HG03039 (cell line): ENCODE data around the gene SYNPO.

Experiments
- ATAC-seq: cut with Tn5 transposase; IDR thresholded peaks from one replicate; pipeline ENCODE4 v1.9.1; 2021; ENCODE audit warnings: mild to moderate bottlenecking, moderate library complexity; ENCODE audit not compliant: unreplicated experiment

SYNPO gene

DNA sequence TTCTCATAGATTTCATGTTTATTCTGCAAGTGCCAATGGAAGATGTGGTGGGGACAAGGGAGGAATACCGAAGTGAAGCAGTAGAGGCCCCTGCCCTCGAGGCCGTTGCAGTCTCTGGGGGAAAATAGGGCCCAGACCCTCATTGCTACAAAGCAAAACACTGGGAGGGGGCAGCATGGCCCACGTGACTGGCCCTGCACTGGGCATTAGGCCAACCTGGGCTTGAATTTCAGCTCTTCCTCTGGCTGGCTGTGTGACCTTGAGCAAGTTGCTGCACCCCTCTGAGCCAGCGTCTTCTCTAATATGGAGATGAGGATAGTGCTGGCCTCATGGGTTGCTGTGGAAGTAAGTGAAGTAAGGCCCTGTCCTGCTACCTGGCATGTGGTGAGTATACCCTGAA lies 709 bp upstream of the SYNPO start:
- ATAC-seq: no peak

DNA sequence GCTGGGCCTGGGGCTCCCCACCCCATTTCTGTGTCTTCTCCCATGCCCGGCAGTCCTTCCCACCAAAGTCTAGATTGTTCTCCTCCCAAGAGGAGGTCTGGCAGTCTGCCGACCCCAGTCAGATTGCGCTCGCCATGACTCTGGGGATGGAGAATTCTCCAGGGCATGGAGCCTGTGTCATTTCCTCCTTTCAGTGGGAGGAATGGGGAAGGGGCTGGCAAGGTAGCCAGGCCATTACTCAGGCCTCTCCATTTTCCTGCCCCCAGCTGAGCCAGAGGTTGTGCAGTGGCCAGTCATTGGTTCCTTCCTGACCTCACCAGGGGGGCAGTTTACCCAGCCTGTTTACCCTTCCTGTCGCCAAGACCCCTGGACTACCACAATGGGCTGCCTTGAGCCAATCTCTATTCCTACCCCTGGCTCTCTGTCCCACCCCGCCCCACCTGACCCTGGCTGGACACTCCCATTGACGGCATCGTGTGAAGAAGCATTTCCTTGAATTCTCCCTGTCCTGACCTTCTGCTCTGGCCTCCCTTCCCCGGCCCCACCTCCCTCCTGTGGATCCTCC lies 628 bp downstream of the SYNPO start:
- no peak for ATAC-seq

DNA sequence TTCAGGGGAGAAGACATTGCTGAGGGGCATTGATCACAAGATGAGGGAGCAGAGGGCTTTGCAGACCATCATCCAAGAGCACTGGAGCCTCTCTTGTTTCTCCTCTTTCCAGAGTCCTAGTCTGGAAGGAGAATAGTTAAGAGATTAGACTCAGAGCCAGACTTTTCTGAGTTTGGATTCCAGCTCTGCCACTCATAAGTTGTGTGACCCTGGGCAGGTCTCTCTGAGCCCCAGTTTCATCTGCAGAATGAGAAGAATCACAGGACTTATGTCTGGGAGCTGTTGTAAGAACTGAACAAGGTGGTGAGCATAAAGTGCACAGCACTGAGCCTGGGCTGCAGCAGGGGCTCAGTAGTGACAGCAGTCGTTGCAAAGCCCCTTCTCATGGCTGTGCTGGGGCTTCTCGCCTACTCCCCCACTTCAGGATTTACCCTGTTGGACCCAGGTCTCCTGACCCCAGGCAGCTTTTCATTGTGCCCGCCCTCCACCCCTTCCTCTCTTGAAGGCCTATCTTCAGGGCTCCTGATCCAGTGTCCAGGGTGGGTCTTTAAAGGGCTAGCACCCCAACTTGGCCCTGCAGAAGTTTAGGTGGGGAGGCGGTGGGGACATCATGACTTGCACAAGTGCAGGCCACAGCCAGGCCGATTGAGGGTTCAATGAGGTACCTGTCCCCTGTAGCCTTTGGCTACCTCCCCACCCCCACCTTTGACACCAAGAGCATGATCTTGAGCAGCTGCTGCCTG lies 1.5 kb downstream of the SYNPO start:
- ATAC-seq: no peak

DNA sequence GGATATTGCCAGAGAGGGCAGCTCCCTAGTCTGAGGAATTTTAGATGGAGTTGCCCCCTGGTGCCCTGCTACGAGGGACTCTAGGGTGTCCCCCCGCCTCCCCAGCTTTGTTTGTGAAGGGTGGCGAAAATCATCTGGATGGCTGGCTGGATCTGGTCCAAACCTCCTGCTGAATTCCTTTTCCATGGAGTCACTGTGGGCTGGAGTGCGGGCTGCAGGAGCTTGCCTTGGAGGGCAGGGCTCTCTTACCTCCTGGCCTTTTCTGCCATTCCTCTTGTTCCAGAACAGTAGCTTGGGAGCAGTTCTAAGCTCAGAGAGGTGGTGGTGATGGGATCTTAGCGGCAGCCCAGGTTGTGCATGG lies 2.1 kb downstream of the SYNPO start:
- no peak for ATAC-seq

DNA sequence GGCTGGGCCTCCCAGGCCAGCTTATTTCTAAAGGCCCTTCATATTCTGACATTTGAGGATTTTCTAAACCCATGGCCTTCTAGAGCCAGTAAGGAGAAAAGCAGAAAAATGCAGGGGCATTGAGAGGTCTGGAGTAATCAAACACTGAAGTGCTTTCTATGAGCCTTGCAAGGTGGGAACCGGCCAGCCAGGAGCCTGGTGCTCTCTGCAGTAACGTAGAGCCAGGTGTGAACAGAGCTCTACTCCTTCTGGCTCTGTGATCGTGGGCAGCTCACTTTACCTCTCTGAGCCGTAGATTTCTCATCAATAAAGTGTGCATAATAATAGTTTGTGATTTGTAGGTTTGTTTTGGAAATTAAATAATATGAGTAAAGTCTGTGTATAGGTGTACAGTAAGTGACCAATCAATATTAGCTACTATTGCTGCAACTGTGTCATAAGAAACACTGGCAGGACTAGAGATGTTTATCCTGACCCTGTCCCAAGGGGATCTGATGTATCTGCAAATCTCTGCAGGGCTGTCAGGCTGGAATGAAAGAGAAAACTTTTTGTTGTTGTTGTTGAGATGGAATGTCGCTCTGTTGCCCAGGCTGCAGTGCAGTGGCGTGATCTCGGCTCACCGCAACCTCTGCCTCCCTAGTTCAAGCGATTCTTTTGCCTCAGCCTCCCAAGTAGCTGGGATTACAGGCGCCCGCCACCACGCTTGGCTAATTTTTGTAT lies 2.7 kb downstream of the SYNPO start:
- ATAC-seq: no peak

DNA sequence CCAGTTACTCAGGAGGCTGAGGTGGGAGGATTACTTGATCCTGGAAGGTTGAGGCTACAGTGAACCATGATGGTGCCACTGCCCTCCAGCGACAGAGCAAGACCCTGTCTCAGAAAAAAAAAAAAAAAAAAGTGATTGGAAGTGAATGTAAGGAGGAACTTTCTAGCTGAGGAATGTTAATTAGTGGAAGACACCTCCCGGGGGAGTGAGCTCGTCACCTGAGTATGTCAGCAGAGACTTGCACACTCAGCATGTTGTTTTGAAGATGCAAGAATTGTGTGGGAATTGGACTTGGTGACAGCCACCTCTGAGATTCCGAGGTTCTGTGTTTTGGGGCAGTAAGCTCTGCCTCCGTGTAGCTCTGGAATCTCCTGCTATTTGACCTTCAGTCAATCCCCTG lies 3.6 kb downstream of the SYNPO start:
- no peak for ATAC-seq

DNA sequence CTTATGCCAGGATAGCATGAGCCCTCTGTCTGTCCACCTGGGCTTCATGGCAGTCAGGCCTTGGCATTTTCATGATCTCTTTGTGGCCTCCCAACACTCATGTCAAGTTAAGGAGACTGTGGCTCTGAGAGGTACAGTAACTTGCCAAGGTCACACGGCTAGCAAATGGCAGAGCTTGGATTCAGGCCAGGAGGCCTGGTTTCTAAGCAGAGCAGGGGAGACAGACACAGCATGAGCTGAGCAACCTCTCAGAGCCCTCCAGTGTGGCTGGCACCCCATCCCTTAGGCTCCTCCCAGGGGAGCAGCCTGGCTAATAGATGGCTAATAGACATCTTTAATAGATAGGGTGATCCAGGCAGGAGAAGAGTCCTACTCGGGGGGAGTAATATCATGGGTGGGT lies 4.1 kb downstream of the SYNPO start:
- ATAC-seq: no peak

DNA sequence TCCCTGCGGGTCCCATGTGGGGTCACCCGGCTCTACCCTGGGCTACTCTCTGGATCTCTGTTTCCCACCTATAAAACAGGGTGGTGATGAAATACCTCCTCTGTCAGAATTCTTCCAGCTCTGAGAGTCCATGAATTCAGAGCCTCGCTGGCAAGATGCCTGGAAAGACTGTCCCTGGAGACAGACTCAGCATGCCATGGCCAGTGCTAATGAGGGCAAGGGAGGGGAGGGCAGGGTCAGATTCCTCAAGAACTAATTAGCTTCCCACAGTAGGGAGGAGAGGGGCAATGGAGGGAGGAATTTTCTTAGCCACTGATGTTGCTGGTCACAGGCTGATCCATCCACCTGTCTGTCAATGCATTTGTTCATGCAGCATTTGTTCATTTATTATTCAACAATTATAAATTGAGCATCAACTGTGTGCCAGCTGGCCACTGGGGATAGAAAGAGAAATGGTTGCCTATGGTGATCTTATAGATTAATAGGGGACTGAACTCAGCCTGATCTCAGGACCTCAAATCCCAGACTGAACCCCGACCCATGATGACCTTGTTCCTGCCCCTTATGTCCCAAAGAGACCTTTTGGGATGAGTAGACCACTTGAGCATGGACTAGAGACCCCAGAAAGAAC lies 4.7 kb downstream of the SYNPO start:
- no peak for ATAC-seq

DNA sequence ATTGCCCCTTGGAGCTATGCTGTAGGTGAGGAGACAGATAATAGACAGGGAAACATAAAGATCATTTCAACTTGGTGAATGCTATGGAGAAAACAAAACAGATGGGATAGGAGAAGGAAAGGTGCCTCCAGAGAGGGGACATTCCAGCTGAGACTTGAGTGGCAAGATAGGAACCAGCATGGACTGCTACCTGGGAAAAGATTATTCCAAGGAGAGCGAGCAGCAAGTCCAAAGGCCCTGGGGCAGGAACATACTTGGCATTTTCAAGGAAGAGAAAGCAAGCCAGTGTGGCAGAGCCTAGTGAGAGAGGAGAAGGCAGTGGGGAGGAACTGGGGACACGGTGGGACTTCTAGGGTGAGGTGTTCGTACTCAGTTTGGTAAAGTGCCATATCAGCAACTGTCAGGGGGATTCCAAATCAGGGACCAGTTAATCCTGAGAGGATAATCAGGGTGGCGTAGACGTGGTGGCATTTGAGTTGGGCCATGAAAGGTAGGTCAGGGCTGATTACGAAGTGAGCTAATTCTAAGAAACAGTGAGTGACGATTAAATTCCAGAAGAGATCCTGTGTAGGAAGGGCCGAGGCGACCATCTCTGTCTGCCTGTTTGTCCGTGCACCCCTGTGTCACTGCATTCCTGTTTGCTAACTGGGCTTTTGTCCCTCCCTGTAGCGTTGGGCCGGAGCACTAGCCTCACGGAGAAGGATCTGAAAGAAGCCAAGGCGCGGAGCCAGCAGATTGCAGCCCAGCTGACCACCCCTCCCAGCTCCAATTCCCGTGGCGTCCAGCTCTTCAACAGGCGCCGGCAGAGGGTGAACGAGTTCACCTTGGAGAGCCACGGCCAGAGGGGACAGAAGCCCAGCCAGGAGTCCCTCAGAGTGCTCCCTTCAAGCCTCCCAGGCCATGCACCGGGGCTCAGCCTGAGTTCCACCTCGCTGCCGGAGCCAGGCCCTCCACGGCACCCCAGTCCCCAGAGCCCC lies 7.1 kb downstream of the SYNPO start:
- ATAC-seq: no peak

DNA sequence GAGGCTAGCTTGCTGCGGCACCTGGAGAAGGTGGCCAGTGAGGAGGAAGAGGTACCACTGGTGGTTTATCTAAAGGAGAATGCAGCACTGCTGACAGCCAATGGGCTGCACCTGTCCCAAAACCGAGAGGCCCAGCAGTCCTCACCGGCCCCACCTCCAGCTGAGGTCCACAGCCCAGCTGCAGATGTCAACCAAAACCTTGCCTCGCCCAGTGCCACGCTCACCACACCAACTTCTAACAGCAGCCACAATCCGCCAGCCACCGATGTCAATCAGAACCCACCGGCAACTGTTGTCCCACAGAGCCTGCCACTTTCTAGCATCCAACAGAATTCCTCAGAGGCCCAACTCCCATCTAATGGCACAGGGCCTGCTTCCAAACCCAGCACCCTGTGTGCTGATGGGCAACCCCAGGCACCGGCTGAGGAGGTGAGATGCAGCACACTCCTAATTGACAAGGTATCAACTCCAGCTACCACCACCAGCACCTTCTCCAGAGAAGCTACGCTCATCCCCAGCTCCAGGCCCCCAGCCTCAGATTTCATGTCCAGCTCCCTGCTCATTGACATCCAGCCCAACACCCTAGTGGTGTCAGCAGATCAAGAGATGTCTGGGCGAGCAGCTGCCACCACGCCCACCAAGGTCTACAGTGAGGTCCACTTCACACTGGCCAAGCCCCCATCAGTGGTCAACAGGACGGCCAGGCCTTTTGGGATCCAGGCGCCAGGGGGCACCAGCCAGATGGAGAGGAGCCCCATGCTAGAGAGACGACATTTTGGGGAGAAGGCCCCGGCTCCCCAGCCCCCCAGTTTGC lies 8.0 kb downstream of the SYNPO start:
- ATAC-seq: no peak

DNA sequence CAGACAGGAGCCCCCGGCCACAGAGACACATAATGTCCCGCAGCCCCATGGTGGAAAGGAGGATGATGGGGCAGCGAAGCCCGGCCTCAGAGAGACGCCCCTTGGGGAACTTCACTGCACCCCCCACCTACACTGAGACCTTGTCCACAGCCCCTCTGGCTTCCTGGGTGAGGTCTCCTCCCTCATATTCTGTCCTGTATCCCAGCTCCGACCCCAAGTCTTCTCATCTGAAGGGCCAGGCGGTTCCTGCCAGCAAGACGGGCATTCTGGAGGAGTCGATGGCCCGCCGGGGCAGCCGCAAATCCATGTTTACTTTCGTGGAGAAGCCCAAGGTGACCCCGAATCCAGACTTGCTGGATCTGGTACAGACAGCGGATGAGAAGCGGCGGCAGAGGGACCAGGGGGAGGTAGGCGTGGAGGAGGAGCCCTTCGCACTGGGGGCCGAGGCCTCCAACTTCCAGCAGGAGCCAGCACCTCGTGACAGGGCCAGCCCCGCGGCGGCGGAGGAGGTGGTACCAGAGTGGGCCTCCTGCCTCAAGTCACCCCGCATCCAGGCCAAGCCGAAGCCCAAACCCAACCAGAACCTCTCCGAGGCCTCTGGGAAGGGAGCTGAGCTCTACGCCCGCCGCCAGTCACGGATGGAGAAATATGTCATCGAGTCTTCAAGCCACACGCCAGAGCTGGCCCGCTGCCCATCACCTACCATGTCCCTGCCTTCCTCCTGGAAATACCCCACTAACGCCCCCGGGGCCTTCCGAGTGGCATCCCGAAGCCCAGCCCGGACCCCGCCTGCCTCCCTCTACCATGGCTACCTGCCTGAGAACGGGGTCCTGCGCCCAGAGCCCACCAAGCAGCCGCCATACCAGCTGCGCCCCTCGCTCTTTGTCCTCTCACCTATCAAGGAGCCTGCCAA lies 8.9 kb downstream of the SYNPO start:
- ATAC-seq: no peak

DNA sequence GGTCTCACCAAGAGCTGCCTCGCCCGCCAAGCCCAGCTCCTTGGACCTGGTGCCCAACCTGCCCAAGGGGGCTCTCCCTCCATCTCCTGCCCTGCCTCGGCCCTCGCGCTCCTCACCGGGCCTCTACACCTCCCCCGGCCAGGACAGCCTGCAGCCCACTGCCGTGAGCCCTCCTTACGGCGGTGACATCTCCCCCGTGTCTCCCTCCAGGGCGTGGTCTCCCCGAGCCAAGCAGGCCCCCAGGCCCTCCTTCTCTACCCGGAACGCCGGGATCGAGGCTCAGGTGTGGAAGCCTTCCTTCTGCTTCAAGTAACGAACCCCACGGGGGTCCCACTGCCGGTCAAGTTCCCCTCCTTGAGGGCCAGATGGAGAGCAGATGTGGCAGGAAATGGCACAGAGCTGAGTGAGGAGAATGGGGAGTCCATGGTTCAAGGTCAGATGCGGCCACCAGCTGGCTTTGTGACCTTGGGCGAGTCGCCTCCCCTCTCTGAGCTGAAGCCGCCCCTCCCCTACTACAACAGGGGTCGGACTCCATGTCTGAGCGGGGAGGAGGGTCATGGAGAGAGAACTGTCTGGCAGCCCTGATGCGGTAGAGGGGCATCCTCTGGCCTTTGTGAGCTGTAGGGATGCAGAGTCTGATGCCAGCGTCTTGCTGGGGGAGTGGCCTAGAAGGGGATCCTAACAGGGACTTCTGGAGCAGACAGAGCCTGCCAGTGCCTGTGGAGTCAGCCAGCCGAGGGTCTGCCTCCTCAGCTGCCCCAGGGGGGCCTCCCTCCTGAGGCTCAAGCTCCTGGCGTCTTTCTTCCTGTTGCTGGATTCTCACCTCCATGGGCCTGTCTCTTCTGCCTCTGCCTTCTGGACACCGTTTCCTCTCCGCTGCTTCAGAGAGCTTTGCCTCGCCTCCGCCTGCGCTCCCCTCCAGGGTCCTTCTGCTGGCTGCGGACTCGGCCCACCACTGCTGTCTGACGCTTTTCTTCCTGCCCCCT lies 9.9 kb downstream of the SYNPO start:
- no peak for ATAC-seq

DNA sequence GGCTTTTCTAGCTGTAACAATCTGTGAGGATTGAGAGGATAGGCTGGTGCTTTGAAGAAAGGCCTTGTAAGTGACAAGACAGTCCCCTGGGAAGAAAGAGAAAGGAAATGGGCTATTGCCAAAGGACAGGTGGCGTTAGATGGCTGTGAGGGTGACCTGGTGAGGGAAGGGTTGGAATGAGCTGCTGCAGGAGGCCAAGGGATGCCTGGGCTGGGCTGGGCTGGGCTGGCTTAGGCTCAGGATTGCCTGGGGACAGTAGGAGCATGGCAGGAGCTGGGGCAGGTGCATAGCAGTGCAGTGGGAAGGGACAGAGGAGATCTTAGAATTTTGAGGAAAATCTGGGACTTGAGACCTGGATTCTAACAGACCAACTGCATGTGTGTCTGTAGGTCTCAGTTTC lies 10.9 kb downstream of the SYNPO start:
- ATAC-seq: no peak

DNA sequence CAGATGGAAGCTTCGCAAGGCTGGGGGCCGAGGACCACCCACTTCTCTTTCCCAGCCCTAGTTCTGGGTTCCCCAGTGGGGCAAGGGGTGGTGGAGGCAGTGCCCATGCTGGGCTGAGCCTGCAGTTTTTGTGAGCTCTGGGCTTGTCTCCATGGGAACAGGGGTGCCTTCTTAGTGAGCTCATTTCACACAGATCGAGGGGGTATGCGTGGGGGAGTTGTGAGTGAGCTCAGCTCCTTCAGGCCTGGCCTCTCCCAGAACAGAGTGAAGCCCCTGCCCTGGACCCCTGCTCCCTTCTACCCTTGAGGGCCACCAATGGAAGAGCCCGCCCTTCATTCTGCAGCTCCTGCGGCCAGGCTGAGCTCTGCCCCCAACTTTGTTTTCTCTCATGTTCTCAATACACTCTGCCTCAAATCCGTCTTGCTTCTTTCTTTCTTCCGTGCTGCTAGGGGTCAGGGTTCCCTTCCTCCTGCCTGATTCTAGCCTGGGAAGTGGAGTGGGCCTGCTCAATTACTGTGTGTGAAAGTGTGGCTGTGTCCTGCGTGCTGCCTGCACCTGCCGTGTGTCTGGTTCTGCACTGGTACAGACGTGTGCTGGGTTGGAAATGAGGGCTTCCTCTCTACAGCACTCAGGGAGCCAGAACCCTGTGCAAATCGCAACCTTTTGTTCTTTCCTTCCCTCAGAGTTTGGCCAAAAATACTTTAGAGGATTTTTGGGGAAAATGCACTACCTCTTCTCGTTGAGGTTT lies 11.6 kb downstream of the SYNPO start:
- ATAC-seq: no peak

DNA sequence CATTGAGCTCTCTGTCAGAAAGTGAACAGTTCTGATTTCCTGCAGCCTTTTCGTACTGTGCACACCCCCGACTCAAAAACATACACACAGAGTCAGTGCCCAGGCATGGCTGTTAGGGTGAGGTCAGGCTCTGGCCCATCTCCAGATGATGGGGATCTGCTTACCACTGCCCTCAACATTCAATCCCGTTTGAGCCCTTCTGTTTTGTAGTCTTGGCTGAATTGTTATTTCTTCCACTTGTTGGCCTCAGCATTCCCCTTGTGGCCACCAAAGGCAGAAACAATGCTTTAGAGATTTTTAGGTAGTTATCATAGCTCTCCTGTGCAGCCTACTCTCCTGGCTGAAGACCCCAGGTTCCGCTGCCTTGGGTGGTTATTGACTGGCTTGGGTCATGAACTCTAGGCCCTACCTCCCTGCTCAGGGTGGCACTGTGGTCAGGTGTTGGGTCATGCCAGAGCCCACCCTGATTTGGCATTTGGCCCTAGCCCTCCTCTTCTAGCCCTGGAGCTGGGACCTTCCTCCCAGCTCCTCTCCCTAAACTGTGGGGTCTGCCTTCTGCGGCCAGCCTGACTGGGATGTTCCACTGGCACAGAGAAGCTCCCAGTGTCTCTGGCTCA lies 12.8 kb downstream of the SYNPO start:
- ATAC-seq: no peak

DNA sequence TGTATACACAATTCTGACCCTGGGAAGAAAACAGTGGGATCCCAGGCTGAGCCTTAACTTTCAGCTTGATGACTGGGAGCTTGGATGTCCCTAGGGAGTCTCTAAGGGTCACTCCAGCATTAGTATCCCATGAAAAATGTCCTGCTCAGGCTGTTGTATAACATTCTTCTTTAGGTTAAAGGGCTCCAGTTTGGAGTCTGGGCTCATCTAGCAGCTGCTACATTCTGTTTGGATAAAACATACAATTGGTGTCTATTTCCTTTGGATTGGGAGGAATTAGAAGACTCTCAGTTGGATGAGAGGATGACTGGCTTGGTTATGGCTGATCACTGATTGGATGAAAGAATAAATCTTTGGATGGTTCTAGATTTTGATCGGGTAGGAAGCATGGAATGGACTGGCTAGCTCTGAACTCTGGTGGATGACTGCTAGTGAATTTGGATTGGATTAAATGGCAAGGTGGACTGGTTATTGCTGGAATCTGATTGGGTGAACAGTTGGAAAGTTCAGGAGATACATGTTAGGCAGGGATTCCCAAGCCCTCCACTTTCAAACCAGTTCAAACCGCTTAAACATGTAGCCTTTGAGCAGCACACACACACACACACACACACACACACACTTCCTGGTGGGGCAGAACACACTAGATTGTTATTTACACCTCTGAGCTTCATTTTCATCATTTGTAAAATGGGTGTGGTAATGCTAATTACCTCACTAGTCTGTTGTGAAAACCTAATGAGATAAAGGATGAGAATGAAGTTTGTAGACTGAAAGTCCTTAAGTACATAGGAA lies 13.5 kb downstream of the SYNPO start:
- no peak for ATAC-seq
